ENCODE measurements around the gene ERN1. TPM values are rescaled to one million over a fixed set of nuclear protein-coding genes. Genes with fewer than 3 reads are reported as not detected.

Gene ERN1
- total RNA-seq, 1 experiment from 2014 or later = 8.0 TPM

DNA sequence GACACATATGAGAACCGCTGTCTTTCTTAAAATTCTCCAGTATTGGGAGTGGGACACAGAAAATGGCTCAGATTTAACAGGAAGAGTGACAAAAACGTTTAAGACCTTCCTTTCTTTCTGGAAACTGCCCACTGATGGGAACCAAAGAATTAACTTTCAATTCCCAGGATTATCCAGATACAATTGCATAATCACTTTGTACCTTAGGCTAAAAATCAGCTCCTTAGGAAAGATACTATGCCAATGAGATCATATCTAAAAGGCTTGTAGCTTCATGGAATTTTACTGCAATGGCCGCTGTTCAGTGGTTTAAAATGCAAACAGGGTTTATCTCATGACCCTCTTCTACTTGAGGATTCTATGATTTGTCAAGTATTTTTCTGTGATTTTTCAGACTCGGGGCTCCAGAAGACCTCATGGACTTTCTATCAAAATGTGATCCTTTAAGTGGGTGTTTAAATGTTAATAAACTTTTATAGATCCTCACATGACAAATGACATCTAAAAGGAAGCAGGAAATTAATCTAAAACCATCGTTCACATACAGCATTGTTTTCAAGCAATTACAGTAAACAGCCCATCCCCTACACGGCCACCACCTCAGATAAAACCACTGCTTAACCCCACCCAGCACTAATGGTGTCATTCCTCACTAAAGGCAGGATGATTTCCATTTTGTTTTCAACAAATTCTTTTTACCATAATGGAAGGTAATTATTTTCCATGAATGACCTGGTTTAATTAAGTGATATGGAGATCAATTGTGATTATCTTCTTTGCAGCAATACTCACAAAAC lies 31.6 kb upstream of the ERN1 start:
- no peak overlapping the region for H3K4me3 ChIP-seq (ENCODE audit: low read depth, low read length, poor library complexity, severe bottlenecking)
- H3K36me3 ChIP-seq (ENCODE audit: insufficient read depth, low read length, poor library complexity, severe bottlenecking) = no peaks in the 10 kb centered on the region
- H3K27ac ChIP-seq (ENCODE audit: low read depth, low read length, poor library complexity, severe bottlenecking) = no peak overlapping the region
- ChIA-PET CTCF (no interaction called here), POLR2A (ENCODE audit: low non-redundant PET) (no interaction called here)
- H3K27me3 ChIP-seq (replicated peaks; ENCODE audit: insufficient read depth, low read depth, low read length, poor library complexity) = no peaks in the 10 kb centered on the region
- no peak for DNase-seq (ENCODE audit: low spot score)
- no TSS peak for BruUV-seq (replicated peaks)
- H3K4me1 ChIP-seq (ENCODE audit: insufficient read depth, low read length, poor library complexity, severe bottlenecking) = no peaks in the 10 kb centered on the region
- TF ChIP-seq, protein P1, sequence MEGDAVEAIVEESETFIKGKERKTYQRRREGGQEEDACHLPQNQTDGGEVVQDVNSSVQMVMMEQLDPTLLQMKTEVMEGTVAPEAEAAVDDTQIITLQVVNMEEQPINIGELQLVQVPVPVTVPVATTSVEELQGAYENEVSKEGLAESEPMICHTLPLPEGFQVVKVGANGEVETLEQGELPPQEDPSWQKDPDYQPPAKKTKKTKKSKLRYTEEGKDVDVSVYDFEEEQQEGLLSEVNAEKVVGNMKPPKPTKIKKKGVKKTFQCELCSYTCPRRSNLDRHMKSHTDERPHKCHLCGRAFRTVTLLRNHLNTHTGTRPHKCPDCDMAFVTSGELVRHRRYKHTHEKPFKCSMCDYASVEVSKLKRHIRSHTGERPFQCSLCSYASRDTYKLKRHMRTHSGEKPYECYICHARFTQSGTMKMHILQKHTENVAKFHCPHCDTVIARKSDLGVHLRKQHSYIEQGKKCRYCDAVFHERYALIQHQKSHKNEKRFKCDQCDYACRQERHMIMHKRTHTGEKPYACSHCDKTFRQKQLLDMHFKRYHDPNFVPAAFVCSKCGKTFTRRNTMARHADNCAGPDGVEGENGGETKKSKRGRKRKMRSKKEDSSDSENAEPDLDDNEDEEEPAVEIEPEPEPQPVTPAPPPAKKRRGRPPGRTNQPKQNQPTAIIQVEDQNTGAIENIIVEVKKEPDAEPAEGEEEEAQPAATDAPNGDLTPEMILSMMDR (conservative IDR thresholded peaks at IDR 0.05; ENCODE audit: low read depth, low read length) = no peak
- no peak for TF ChIP-seq EZH2 (IDR thresholded peaks at IDR 0.05; ENCODE audit: borderline replicate concordance, low read depth, low read length, poor library complexity, severe bottlenecking)
- intact Hi-C loops (cut with micrococcal nuclease; ENCODE audit: unreplicated experiment) = no loop called here
- no peaks in the 10 kb centered on the region for H3K9me3 ChIP-seq (ENCODE audit: low read depth, low read length, poor library complexity, severe bottlenecking)

DNA sequence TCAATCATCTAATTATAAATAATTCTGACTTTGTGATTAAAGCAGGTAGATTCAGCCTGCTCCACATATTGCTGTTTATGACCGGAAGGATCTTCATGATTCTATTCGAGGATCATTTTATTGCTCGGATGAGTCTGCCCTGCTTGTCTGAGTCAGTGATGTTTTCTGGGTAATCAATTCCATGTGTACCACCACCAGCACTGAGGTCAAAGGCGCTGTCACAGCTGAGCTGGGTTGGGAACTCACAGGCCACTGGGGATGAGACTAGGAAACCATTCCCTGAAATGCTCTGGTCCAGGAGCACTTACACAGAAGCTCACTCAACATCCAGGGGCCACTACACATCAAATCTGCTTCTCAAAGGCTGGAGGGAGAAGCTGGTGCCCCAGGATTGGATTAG lies 30.4 kb upstream of the ERN1 start:
- ChIA-PET POLR2A (ENCODE audit: low non-redundant PET) (no interaction called here), CTCF (interaction anchor here (0.5 kb wide), 1 partner anchor 248 kb away, joined by 4 read pairs; no protein-coding TSS in a partner anchor)
- H3K36me3 ChIP-seq (ENCODE audit: insufficient read depth, low read length, poor library complexity, severe bottlenecking) = no peaks in the 10 kb centered on the region
- no peak overlapping the region for H3K4me3 ChIP-seq (ENCODE audit: low read depth, low read length, poor library complexity, severe bottlenecking)
- H3K4me1 ChIP-seq (ENCODE audit: insufficient read depth, low read length, poor library complexity, severe bottlenecking) = no peaks in the 10 kb centered on the region
- no peak overlapping the region for H3K27ac ChIP-seq (ENCODE audit: low read depth, low read length, poor library complexity, severe bottlenecking)
- no peak for DNase-seq (ENCODE audit: low spot score)
- no peaks in the 10 kb centered on the region for H3K9me3 ChIP-seq (ENCODE audit: low read depth, low read length, poor library complexity, severe bottlenecking)
- no peaks in the 10 kb centered on the region for H3K27me3 ChIP-seq (replicated peaks; ENCODE audit: insufficient read depth, low read depth, low read length, poor library complexity)
- intact Hi-C loops (cut with micrococcal nuclease; ENCODE audit: unreplicated experiment) = no loop called here
- no peak for TF ChIP-seq EZH2 (IDR thresholded peaks at IDR 0.05; ENCODE audit: borderline replicate concordance, low read depth, low read length, poor library complexity, severe bottlenecking)
- TF ChIP-seq, protein P1 (conservative IDR thresholded peaks at IDR 0.05; ENCODE audit: low read depth, low read length) = no peak
- BruUV-seq (replicated peaks) = no TSS peak

DNA sequence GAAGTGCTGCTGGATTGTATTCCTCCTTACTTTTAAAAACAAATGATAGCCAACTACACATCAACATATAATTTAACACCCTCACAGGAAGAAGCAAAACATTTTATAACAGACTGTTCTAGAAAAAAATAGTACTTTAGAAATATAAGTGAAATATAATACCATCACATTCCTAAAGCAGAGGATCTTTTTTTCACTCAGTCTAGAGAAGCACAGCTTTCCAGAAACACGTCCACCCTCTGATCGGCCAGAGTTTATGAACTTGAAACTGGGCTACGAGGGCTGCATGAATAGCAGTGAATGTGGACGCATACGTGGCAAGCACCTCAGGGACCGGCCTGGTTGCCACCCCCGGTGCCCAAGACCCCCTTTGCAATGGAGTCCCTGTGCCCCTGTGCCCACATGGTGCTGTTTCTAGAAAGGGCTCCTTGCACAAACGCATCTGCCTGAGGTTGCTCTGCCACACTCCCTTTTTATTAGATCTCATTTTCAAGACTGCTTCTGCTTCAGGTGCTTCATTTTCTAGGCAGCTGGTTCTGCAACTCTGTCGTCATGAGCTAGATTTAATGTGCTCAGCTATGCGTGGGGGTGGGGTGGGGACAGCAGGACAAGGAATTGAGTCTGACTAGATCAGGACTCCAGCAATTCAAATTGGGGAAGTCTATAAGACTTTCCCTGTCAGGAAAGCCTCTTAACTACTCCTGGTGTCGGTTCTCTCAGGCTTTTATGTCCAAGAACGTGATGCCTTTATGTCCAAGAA lies 29.1 kb upstream of the ERN1 start:
- Histone ChIP-seq H3K9me3 (ENCODE audit: low read depth, low read length, poor library complexity, severe bottlenecking) (no peaks in the 10 kb centered on the region), H3K4me3 (ENCODE audit: low read depth, low read length, poor library complexity, severe bottlenecking) (no peak overlapping the region), H3K27me3 (replicated peaks; ENCODE audit: insufficient read depth, low read depth, low read length, poor library complexity) (no peaks in the 10 kb centered on the region), H3K27ac (ENCODE audit: low read depth, low read length, poor library complexity, severe bottlenecking) (no peak overlapping the region), H3K36me3 (ENCODE audit: insufficient read depth, low read length, poor library complexity, severe bottlenecking) (no peaks in the 10 kb centered on the region), H3K4me1 (ENCODE audit: insufficient read depth, low read length, poor library complexity, severe bottlenecking) (no peaks in the 10 kb centered on the region)
- intact Hi-C loops (cut with micrococcal nuclease; ENCODE audit: unreplicated experiment) = no loop called here
- ChIA-PET CTCF (no interaction called here), POLR2A (ENCODE audit: low non-redundant PET) (no interaction called here)
- BruUV-seq (replicated peaks) = no TSS peak
- no peak for DNase-seq (ENCODE audit: low spot score)
- TF ChIP-seq EZH2 (IDR thresholded peaks at IDR 0.05; ENCODE audit: borderline replicate concordance, low read depth, low read length, poor library complexity, severe bottlenecking) = no peak
- TF ChIP-seq, protein P1 (conservative IDR thresholded peaks at IDR 0.05; ENCODE audit: low read depth, low read length) = no peak
